Activated CD8-positive, alpha-beta memory T cell treated with anti-CD3 and anti-CD28 coated beads, Interleukin-2, amount 50 U/mL, for 4 hours (primary cell): ENCODE data around the gene SUN1.
"Not testable (repeated sequence)": the region's sequence is repeated elsewhere in the genome, so short reads cannot be mapped to it uniquely, and the experiment has no call there.

Experiments used
- DNase-seq: peaks from one replicate; pipeline ENCODE4 v3.0.0-alpha.2; 2020

The SUN1 gene

GRCh38 chr7:832167-832967 lies at the start of gene SUN1:
Gene SUN1 (plus strand): TSS chr7:832476. CDS start chr7:832525, 49 bp downstream.
- DNase-seq: peak; percentile 76

- no peak for DNase-seq
These were observed 49.4 kb upstream of the SUN1 start for GRCh38 chr7:782718-783449.

- no peak for DNase-seq
These were observed 48.5 kb upstream of the SUN1 start for GRCh38 chr7:783556-784490.

GRCh38 chr7:784971-785370 lies 47.3 kb upstream of the SUN1 start:
- no peak for DNase-seq

GRCh38 chr7:785416-785815 lies 46.9 kb upstream of the SUN1 start:
- no peak for DNase-seq

- DNase-seq: peak; percentile 77
These were observed 45.6 kb upstream of the SUN1 start for GRCh38 chr7:786472-787255.

GRCh38 chr7:787332-788240 lies 44.7 kb upstream of the SUN1 start:
- no peak for DNase-seq

- no peak for DNase-seq
These were observed 40.8 kb upstream of the SUN1 start for GRCh38 chr7:791519-791918.

- no peak for DNase-seq
These were observed 38.1 kb upstream of the SUN1 start for GRCh38 chr7:794207-794606.

- DNase-seq: no peak
These were observed 37.5 kb upstream of the SUN1 start for GRCh38 chr7:794671-795329.

- DNase-seq: not testable (repeated sequence)
These were observed 35.7 kb upstream of the SUN1 start for GRCh38 chr7:796434-797169.

- no peak for DNase-seq
These were observed 33.3 kb upstream of the SUN1 start for GRCh38 chr7:798921-799470.

GRCh38 chr7:800692-801091 lies 31.6 kb upstream of the SUN1 start:
- no peak for DNase-seq

GRCh38 chr7:801351-801750 lies 30.9 kb upstream of the SUN1 start:
- not testable (repeated sequence) for DNase-seq

GRCh38 chr7:801940-802381 lies 30.3 kb upstream of the SUN1 start:
- no peak for DNase-seq

- DNase-seq: no peak
These were observed 29.6 kb upstream of the SUN1 start for GRCh38 chr7:802500-803242.

- DNase-seq: no peak
These were observed 29.0 kb upstream of the SUN1 start for GRCh38 chr7:803243-803635.

- DNase-seq: not testable (repeated sequence)
These were observed 28.5 kb upstream of the SUN1 start for GRCh38 chr7:803796-804195.

- no peak for DNase-seq
These were observed 27.0 kb upstream of the SUN1 start for GRCh38 chr7:805261-805660.
